Activated CD8-positive, alpha-beta memory T cell treated with anti-CD3 and anti-CD28 coated beads for 4 hours (primary cell): ENCODE results near the gene ZNF106.

Source experiments
- DNase-seq, 2 donors: peaks; one replicate each; pipeline ENCODE4 v3.0.0-alpha.2; 2020; ENCODE audit warnings: low read depth in 2 of 2

The ZNF106 gene

DNA sequence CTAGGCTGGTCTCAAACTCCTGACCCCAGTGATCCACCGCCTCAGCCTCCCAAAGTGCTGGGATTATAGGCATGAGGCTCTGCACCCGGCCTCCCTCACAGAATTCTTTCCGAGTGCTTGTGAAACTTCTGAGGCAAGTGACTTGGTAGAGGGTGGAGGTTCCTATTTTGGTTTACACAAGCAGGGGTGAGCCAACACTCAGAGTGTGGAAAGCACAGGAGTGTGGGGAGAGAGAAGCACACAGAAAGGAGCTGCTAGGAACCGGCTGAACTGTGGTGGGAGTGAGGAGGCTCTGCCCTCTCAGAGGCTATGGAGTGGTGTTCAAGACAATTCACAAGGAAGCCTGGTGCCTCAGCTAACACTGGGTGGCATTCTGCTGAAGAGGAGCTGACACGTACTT lies 123.9 kb downstream of the ZNF106 start:
- DNase-seq: no peak

DNA sequence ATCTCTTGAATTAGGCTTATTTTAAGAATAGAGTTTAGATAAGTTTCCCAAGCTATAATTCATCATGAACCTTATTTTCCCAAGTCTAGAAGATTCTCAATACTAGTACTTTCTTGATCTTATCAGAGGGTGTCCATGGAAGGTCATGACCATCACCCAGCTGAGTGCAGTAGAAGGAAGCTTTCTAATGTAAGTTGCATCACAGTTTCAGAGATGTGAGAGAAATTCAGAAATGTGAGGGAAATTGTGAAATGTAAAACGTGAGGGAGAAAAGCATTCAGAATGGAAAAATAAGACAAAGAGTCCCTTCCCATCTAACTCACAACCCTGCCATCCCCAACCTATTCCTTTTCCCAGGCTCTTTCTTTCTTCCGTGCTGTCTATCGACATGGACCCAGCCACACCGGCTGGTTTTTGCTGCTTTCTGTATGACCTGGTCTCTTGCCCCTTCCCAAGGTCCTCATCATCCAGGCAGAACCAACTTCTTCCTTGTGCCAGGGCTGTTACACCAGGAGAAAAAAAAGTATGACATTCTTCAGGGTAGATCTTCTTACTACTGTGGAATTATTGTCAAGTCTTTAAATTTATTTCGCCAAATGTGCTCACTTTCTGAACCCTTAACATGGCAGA lies 124.9 kb downstream of the ZNF106 start:
- no peak for DNase-seq

DNA sequence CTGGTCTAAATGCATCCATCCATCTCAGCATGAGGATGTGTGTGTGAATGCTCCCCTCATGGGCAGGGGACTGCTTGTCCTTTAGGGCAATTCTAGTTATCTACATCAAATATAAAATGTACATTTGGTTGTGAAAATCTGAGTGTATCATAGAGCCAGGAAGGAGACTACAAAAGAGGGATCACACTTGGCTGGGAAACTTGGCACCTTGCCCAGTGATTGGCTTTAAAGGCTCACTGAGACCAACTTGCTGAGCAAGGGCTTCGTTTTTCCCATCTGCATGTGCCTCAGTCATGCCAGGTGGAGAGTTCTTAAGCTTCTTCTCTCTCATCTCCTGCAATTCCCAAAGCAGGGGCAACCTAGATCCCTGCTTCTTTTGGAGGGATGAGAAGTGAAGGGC lies 126.4 kb downstream of the ZNF106 start:
- DNase-seq: no peak

DNA sequence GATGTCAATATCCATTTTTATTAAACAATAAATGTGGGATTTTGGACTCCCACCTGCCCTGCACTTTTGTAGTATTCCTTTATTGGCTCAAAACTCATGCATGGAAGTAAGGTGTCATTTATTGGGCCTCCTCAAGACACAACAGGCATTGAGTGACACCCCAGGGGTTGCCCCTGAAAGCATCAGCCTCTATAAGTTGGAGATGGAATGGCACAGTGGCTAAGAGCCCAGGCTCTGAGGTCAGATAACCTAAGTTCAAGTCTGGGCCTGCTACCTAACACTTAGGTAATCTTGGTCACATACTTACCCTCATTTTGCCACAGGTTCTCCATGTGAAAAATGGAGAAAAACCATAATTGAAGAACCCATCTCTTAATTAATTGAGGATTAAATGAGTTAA lies 127.0 kb downstream of the ZNF106 start:
- DNase-seq: no peak

DNA sequence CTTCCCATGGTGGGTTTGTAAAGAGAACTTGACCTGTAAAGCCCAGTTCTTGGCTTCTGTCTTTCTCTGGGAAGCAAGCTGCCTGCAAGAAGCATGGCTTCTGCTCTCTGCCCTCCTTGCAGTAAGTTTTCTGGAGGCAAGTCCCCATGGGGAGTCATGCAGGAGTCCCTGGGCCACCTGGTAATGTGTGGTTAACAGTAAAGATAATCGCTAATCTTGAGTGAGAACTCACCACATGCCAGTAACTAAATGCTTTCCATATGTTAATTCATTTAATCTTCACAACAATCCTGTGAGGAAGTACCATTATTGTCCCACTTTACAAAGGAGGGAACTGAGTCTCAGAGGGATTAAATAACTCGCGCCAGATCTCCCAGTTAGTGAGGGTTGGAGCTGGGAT lies 127.5 kb downstream of the ZNF106 start:
- no peak for DNase-seq
